Hepatocyte (in vitro differentiated cells): ENCODE measurements around the gene IL21R. TPM values are rescaled to one million over a fixed set of nuclear protein-coding genes. Genes with fewer than 3 reads are reported as not detected.

Experiments
- DNase-seq: peaks from one replicate; pipeline ENCODE4 v3.0.0-alpha.2; 2016; ENCODE audit warnings: low spot score
- H2AFZ ChIP-seq: fragments of 200-600 bp; sonication (generic); 2 replicates; pipeline ENCODE4 v1.6.0; 2016; ENCODE audit warnings: antibody characterized with exemption, mild to moderate bottlenecking
- H3K27ac ChIP-seq: fragments of 200-600 bp; sonication (generic); 2 replicates; pipeline ENCODE4 v1.5.1; 2016; ENCODE audit warnings: mild to moderate bottlenecking
- H3K27me3 ChIP-seq: fragments of 200-600 bp; sonication (generic); 2 replicates; pipeline ENCODE4 v1.6.1; 2016
- H3K36me3 ChIP-seq: fragments of 200-600 bp; sonication (generic); replicated peaks from 2 replicates; pipeline ENCODE4 v1.5.1; 2016; ENCODE audit warnings: low read depth; ENCODE audit not compliant: insufficient read depth
- H3K4me1 ChIP-seq: fragments of 200-600 bp; sonication (generic); 2 replicates; pipeline ENCODE4 v1.5.1; 2016; ENCODE audit warnings: mild to moderate bottlenecking, moderate library complexity; ENCODE audit not compliant: insufficient read depth
- H3K4me2 ChIP-seq: fragments of 200-600 bp; sonication (generic); 2 replicates; pipeline ENCODE4 v1.6.0; 2016
- H3K4me3 ChIP-seq: fragments of 200-600 bp; sonication (generic); 2 replicates; pipeline ENCODE4 v1.5.1; 2016; ENCODE audit warnings: mild to moderate bottlenecking
- H3K79me2 ChIP-seq: fragments of 200-600 bp; sonication (generic); 2 replicates; pipeline ENCODE4 v1.6.0; 2017; ENCODE audit warnings: mild to moderate bottlenecking
- H3K9me2 ChIP-seq: fragments of 200-600 bp; sonication (generic); replicated peaks from 2 replicates; pipeline ENCODE4 v1.6.0; 2017; ENCODE audit warnings: mild to moderate bottlenecking; ENCODE audit not compliant: insufficient read depth
- H3K9me3 ChIP-seq: fragments of 200-600 bp; sonication (generic); 2 replicates; pipeline ENCODE4 v1.5.1; 2016; ENCODE audit warnings: low read depth, mild to moderate bottlenecking
- H4K20me1 ChIP-seq: fragments of 200-600 bp; sonication (generic); 2 replicates; pipeline ENCODE4 v1.6.0; 2016; ENCODE audit warnings: mild to moderate bottlenecking; ENCODE audit not compliant: insufficient read depth, poor library complexity, severe bottlenecking
- EZH2 ChIP-seq: fragments of 200-600 bp; sonication (generic); IDR thresholded peaks from 2 replicates; pipeline ENCODE4 v1.6.1; 2016; ENCODE audit warnings: antibody characterized with exemption, mild to moderate bottlenecking, borderline replicate concordance
- EZH2phosphoT487 ChIP-seq: fragments of 200-600 bp; sonication (generic); IDR thresholded peaks from one replicate; pipeline ENCODE4 v1.6.1; 2018; ENCODE audit warnings: antibody characterized with exemption, mild to moderate bottlenecking, low read depth, moderate library complexity; ENCODE audit not compliant: unreplicated experiment, severe bottlenecking
- WGBS: methylation state at CpG from one replicate; pipeline ENCODE4 v1.1.6; 2016; ENCODE audit warnings: low lambda C conversion rate; ENCODE audit errors: missing lambda C conversion rate; 5-methylcytosine and 5-hydroxymethylcytosine counted together
- polyA plus RNA-seq: library from polyadenylated mRNA; unstranded; fragments of >200 nt; fragmentation: Nextera tagmentation; extraction: Ambion mirVana; gene quantifications from 2 replicates; pipeline ENCODE4 v1.2.1, GENCODE V29; 2016
- total RNA-seq: library from RNA; depleted of rRNA; stranded (reverse); fragments of >200 nt; gene quantifications from 2 replicates; pipeline ENCODE4 v1.2.3, GENCODE V29; 2014
- TF ChIP-seq, protein P1 (sequence below): fragments of 200-600 bp; sonication (generic); IDR thresholded peaks from 2 replicates; pipeline ENCODE4 v1.5.1; 2016; ENCODE audit warnings: antibody characterized with exemption, mild to moderate bottlenecking; ENCODE audit not compliant: poor library complexity

Gene IL21R
- total and polyA plus RNA-seq, 2 experiments from 2014 or later: 0.10 TPM; not detected in 1

DNA sequence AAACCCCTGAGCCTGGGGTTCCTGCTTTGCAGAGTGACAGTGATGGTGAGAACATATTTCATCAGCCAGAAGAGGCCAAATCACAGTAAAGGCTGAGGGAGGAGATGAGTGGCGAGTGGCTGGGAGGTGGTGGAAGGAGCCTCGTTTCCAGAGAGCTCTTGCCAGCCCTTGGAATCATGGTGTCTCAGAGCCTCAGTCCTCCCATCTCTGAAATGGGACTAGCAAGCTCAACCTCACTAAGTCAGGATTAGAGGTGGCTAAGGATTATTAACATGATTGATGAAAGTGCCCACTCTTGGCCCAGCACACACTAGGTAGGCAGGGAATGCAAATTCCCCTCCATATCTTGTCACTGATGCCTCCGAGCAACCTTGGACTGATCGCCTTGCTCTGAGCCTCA lies 45.2 kb upstream of the IL21R start:
- H3K27me3 ChIP-seq: no peaks in the 10 kb centered on the region
- no peaks in the 10 kb centered on the region for H3K79me2 ChIP-seq
- H3K4me2 ChIP-seq: no peak overlapping the region
- H3K36me3 ChIP-seq: peaks cover 3% of the 10 kb centered on the region
- H4K20me1 ChIP-seq: no peaks in the 10 kb centered on the region
- no peak overlapping the region for H3K4me3 ChIP-seq
- TF ChIP-seq, protein P1, sequence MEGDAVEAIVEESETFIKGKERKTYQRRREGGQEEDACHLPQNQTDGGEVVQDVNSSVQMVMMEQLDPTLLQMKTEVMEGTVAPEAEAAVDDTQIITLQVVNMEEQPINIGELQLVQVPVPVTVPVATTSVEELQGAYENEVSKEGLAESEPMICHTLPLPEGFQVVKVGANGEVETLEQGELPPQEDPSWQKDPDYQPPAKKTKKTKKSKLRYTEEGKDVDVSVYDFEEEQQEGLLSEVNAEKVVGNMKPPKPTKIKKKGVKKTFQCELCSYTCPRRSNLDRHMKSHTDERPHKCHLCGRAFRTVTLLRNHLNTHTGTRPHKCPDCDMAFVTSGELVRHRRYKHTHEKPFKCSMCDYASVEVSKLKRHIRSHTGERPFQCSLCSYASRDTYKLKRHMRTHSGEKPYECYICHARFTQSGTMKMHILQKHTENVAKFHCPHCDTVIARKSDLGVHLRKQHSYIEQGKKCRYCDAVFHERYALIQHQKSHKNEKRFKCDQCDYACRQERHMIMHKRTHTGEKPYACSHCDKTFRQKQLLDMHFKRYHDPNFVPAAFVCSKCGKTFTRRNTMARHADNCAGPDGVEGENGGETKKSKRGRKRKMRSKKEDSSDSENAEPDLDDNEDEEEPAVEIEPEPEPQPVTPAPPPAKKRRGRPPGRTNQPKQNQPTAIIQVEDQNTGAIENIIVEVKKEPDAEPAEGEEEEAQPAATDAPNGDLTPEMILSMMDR: no peak
- no peak for TF ChIP-seq EZH2
- no peak for TF ChIP-seq EZH2phosphoT487
- no peak for DNase-seq
- no peaks in the 10 kb centered on the region for H3K9me3 ChIP-seq
- 84% methylated on average over 4 of the region's 4 CpGs for WGBS
- no peaks in the 10 kb centered on the region for H3K4me1 ChIP-seq
- H2AFZ ChIP-seq: no peak overlapping the region
- no peak overlapping the region for H3K27ac ChIP-seq
- H3K9me2 ChIP-seq: no peaks in the 10 kb centered on the region

DNA sequence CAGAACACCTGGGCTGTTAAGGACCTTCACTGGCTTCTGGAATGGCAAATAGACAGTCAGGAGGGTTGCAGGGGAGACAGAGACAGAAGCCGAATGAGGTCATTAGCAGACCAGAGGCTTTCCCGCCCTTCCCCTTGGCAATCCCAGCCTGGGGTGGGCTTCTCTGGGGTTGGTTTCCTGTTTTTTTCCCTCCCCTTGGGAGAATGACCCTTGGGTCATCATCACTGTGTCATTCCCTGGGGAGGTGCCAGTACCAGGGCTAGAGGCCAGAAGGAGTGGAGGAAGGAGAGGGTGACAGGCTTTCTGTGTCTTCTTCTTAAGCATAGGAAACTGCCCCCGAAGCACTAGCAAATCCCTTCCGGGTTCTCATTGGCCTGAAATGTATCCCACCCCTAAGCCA lies 42.9 kb upstream of the IL21R start:
- no peaks in the 10 kb centered on the region for H3K9me3 ChIP-seq
- no peak overlapping the region for H3K4me2 ChIP-seq
- H3K27ac ChIP-seq: no peak overlapping the region
- H4K20me1 ChIP-seq: no peaks in the 10 kb centered on the region
- no peaks in the 10 kb centered on the region for H3K36me3 ChIP-seq
- H3K9me2 ChIP-seq: no peaks in the 10 kb centered on the region
- no peaks in the 10 kb centered on the region for H3K27me3 ChIP-seq
- H3K4me1 ChIP-seq: peaks cover 4% of the 10 kb centered on the region
- H3K4me3 ChIP-seq: no peak overlapping the region
- H2AFZ ChIP-seq: no peak overlapping the region
- no peak for DNase-seq
- H3K79me2 ChIP-seq: no peaks in the 10 kb centered on the region
- 100% methylated on average over 4 of the region's 4 CpGs for WGBS
- no peak for TF ChIP-seq EZH2
- TF ChIP-seq EZH2phosphoT487: no peak
- TF ChIP-seq, protein P1: no peak

DNA sequence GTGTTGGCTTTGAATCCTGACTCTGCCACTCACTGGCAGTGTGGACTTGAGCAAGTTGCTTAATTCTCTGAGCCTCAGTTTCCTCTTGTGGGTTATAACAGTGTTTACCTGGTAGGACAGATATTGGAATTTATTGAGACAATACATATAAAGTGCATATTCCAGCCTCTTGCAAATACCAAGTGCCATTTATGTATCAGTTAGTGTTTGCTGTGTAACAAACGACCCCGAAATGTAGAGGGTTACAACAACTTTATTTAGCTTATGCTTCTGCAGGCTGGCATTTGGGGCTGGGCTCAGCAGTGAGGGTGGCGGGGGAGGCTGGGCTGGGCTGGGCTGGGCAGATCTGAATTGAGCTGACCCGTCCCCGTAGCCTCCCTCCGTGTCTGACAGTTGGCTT lies 42.4 kb upstream of the IL21R start:
- Histone ChIP-seq H3K79me2 (no peaks in the 10 kb centered on the region), H4K20me1 (no peaks in the 10 kb centered on the region), H3K27me3 (no peaks in the 10 kb centered on the region), H3K27ac (no peak overlapping the region), H3K36me3 (no peaks in the 10 kb centered on the region), H3K9me3 (no peaks in the 10 kb centered on the region), H3K9me2 (no peaks in the 10 kb centered on the region), H2AFZ (no peak overlapping the region), H3K4me2 (no peak overlapping the region), H3K4me3 (no peak overlapping the region), H3K4me1 (peaks cover 6% of the 10 kb centered on the region)
- TF ChIP-seq, protein P1: no peak
- no peak for TF ChIP-seq EZH2
- TF ChIP-seq EZH2phosphoT487: no peak
- no peak for DNase-seq
- 80% methylated on average over 6 of the region's 6 CpGs for WGBS

DNA sequence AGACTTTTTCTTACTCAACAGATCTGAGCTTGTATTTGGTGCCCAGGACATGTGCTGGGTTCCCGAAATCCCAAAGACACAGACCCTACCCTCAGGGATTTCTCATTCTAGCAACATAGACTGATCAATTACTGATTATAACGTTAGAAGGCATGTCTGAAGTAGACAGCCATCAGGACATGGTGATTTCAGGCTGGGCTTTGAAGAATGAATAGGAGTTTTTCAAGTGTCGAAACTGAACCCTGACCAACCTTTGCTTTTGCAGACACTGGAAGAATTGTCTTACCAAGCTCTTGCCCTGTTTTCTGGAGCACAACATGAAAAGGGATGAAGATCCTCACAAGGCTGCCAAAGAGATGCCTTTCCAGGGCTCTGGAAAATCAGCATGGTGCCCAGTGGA lies 40.0 kb upstream of the IL21R start:
- Histone ChIP-seq H3K36me3 (no peaks in the 10 kb centered on the region), H3K79me2 (no peaks in the 10 kb centered on the region), H3K4me3 (no peak overlapping the region), H4K20me1 (no peaks in the 10 kb centered on the region), H3K27ac (no peak overlapping the region), H2AFZ (no peak overlapping the region), H3K9me2 (no peaks in the 10 kb centered on the region), H3K4me2 (no peak overlapping the region), H3K9me3 (no peaks in the 10 kb centered on the region), H3K4me1 (peaks cover 15% of the 10 kb centered on the region), H3K27me3 (no peaks in the 10 kb centered on the region)
- no peak for DNase-seq
- TF ChIP-seq EZH2: no peak
- TF ChIP-seq EZH2phosphoT487: no peak
- TF ChIP-seq, protein P1: no peak
- 90% methylated on average over 3 of the region's 3 CpGs for WGBS
